Glutamatergic neuron (in vitro differentiated cells): ENCODE measurements around the gene DOP1B. TPM values are rescaled to one million over a fixed set of nuclear protein-coding genes. Genes with fewer than 3 reads are reported as not detected.
A peak's percentile ranks its signal among the peaks of the same experiment; 100 is the strongest.

ENCODE experiments used
- DNase-seq: peaks from one replicate; pipeline ENCODE4 v3.0.0; 2022
- H3K27ac Mint-ChIP-seq: one replicate; pipeline ENCODE4 v1.8.0; 2020; ENCODE audit warnings: mild to moderate bottlenecking, mixed read lengths, inconsistent platforms; ENCODE audit not compliant: unreplicated experiment
- H3K27me3 Mint-ChIP-seq: one replicate; pipeline ENCODE4 v1.8.0; 2020; ENCODE audit warnings: mild to moderate bottlenecking, moderate library complexity, mixed read lengths, inconsistent platforms; ENCODE audit not compliant: unreplicated experiment
- H3K36me3 Mint-ChIP-seq: one replicate; pipeline ENCODE4 v1.8.0; 2020; ENCODE audit warnings: mild to moderate bottlenecking, mixed read lengths, inconsistent platforms; ENCODE audit not compliant: unreplicated experiment
- H3K4me1 Mint-ChIP-seq: one replicate; pipeline ENCODE4 v1.8.0; 2020; ENCODE audit warnings: mild to moderate bottlenecking, low read depth, mixed read lengths, inconsistent platforms; ENCODE audit not compliant: unreplicated experiment
- H3K4me3 Mint-ChIP-seq: one replicate; pipeline ENCODE4 v1.8.0; 2020; ENCODE audit warnings: mild to moderate bottlenecking, mixed read lengths, inconsistent platforms; ENCODE audit not compliant: unreplicated experiment
- H3K9me3 Mint-ChIP-seq: one replicate; pipeline ENCODE4 v1.8.0; 2020; ENCODE audit warnings: mild to moderate bottlenecking, moderate library complexity, mixed read lengths, inconsistent platforms; ENCODE audit not compliant: unreplicated experiment
- total RNA-seq: library from RNA; stranded (reverse); fragmentation: NEBNext Ultra II Directional; extraction: Animal tissue kit (Norgen Biotek cat#: 25700); gene quantifications from one replicate; pipeline ENCODE4 v1.2.1, GENCODE V29; 2021; ENCODE audit not compliant: unreplicated experiment
- TF ChIP-seq, protein P1 (sequence below): fragments of 200-600 bp; sonication (generic); IDR thresholded peaks from one replicate; pipeline ENCODE4 v1.5.0; 2021; ENCODE audit not compliant: partially characterized antibody, unreplicated experiment

DOP1B gene
- total RNA-seq, 1 donor from 2014 or later, result 37.8 TPM

DNA sequence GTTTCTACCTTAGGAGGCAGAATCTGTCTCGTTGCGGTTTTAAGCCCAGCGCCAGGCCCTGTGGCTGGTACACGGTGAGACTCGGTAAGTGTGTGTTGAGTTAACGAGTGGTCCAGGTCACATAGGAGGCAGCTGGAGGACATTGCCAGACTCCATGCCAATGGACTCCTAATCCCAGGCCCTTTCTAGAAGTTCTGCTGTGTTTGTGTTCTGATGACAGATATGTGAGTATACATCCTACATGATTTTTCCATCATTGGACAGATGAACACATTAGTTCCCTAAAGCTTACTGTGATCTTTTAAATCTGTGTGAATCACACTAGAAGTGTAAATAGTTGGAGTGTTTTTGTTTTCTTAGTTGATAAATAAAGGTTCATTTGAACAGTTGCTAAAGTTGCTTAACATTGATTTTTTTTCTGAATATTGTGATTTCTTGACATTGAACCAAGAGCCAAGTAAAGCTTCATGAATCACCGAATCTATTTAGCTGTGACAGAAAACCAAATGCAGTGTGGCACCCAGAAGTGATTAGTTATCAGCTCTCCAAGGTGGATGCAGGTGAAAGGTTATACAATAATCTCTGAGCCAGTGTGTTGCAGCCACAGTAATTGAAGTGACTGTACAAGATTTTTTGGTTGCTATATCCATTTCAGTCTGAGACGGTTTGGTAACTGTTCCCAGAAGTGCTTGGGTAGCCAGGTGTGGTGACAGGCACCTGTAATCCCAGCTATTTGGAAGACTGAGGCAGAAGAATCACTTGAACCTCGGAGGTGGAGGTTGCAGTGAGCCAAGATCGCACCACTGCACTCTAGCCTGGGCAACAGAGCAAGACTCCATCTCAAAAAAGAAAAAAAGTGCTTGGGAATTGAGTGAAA is 46.3 kb downstream of the DOP1B start:
- TF ChIP-seq, protein P1, sequence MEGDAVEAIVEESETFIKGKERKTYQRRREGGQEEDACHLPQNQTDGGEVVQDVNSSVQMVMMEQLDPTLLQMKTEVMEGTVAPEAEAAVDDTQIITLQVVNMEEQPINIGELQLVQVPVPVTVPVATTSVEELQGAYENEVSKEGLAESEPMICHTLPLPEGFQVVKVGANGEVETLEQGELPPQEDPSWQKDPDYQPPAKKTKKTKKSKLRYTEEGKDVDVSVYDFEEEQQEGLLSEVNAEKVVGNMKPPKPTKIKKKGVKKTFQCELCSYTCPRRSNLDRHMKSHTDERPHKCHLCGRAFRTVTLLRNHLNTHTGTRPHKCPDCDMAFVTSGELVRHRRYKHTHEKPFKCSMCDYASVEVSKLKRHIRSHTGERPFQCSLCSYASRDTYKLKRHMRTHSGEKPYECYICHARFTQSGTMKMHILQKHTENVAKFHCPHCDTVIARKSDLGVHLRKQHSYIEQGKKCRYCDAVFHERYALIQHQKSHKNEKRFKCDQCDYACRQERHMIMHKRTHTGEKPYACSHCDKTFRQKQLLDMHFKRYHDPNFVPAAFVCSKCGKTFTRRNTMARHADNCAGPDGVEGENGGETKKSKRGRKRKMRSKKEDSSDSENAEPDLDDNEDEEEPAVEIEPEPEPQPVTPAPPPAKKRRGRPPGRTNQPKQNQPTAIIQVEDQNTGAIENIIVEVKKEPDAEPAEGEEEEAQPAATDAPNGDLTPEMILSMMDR, result no peak
- peaks cover 6% of the 10 kb centered on the region for H3K27me3 Mint-ChIP-seq
- DNase-seq, result no peak
- H3K4me1 Mint-ChIP-seq, result no peaks in the 10 kb centered on the region
- no peak overlapping the region for H3K27ac Mint-ChIP-seq
- H3K36me3 Mint-ChIP-seq, result peaks cover 11% of the 10 kb centered on the region
- H3K4me3 Mint-ChIP-seq, result no peak overlapping the region
- H3K9me3 Mint-ChIP-seq, result peaks cover 5% of the 10 kb centered on the region

DNA sequence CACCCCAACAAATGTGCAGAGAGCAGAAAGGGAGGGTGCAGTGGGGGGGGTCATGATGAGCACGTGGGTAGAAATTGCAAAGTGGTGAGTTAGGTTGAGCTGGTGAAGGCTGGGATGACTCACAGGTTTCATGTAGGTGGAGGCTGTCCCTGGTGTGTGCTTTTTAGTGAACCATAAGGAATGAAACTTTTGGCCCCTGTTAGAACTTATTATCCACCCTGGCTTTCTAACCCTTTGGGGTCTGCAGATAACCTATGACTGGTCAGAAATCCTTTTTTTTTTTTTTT is 46.9 kb downstream of the DOP1B start:
- H3K27me3 Mint-ChIP-seq, result peaks cover 6% of the 10 kb centered on the region
- H3K4me3 Mint-ChIP-seq, result no peak overlapping the region
- no peak overlapping the region for H3K27ac Mint-ChIP-seq
- TF ChIP-seq, protein P1, result no peak
- no peak for DNase-seq
- no peaks in the 10 kb centered on the region for H3K4me1 Mint-ChIP-seq
- H3K36me3 Mint-ChIP-seq, result peaks cover 9% of the 10 kb centered on the region
- H3K9me3 Mint-ChIP-seq, result peaks cover 5% of the 10 kb centered on the region

DNA sequence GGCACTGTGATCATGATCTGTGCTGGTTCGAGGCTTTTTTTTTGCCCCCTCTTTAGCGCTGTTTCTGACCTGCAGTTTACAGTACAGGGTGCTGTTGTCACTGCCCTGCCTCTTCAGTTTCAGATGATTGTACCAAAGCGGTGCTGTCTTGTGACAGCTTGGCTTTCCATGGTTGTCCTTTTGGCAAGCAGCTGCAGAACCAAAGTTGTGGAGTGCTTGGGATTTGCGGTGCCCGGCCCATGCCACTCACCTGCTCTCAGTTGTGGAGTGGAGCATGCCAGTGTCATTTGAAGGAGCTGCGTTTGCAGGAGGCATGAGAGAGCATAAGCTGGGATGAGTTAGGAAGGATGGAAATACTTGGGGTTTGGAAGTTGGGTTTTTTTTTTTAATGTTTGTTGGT is 48.4 kb downstream of the DOP1B start:
- Mint-ChIP-seq H3K36me3 (peaks cover 5% of the 10 kb centered on the region), H3K4me1 (peaks cover 3% of the 10 kb centered on the region), H3K9me3 (peaks cover 5% of the 10 kb centered on the region), H3K4me3 (no peak overlapping the region), H3K27me3 (peaks cover 9% of the 10 kb centered on the region), H3K27ac (peak overlapping the region; percentile 38)
- no peak for DNase-seq
- TF ChIP-seq, protein P1, result no peak

DNA sequence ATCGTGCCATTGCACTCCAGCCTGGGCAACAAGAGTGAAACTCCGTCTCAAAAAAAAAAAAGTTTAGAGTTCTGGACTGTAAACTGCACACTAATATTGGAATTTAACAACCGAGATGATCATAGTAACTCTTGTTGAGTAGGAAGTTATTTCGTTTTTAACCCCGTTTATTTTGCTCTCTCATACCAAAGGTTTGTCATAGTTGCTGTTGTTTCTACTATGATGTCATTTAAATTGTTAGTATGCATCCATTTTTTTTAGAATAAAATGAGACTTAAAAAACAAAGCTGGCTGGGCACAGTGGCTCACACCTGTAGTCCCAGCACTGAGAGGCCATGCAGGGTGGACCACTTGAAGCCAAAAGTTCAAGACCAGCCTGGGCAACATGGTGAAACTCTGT is 49.3 kb downstream of the DOP1B start:
- Mint-ChIP-seq H3K27me3 (peaks cover 9% of the 10 kb centered on the region), H3K27ac (no peak overlapping the region), H3K4me1 (peaks cover 8% of the 10 kb centered on the region), H3K9me3 (peaks cover 6% of the 10 kb centered on the region), H3K36me3 (peaks cover 9% of the 10 kb centered on the region), H3K4me3 (no peak overlapping the region)
- TF ChIP-seq, protein P1, result no peak
- no peak for DNase-seq

Other genes starting within 250 kb of the DOP1B start
- 21.3 TPM for gene SETD4, start 96.3 kb upstream of the DOP1B start, total RNA-seq
- 18.2 TPM for gene CBR1, start 86.8 kb upstream of the DOP1B start, total RNA-seq
- gene CBR3, start 21.7 kb upstream of the DOP1B start, total RNA-seq, result not detected
- gene MORC3, start 163.4 kb downstream of the DOP1B start, total RNA-seq, result 34.7 TPM
- 2.0 TPM for gene CHAF1B, start 228.6 kb downstream of the DOP1B start, total RNA-seq